ENCODE measurements around the gene ST6GAL1. TPM values are rescaled to one million over a fixed set of nuclear protein-coding genes. Genes with fewer than 3 reads are reported as not detected.

The ST6GAL1 gene
- total and polyA plus RNA-seq, 10 of the 15 experiments (the other 5 are each of a cell fraction or from before 2014, with no cell fraction given), result 74.2 to 248 (median 149) TPM

GRCh38 chr3:187066228-187066995 is 136.1 kb downstream of the ST6GAL1 start:
- Histone ChIP-seq H3K9me3 (replicated peaks; ENCODE audit: control insufficient read depth, insufficient read depth, low read length) (no peaks in the 10 kb centered on the region; the same call in 2 of the 3 replicates), H3K4me1 (ENCODE audit: control insufficient read depth, insufficient read depth, low read length) (peaks cover 41% of the 10 kb centered on the region), H3K9ac (ENCODE audit: control insufficient read depth, insufficient read depth, low read length) (peak overlapping the region; percentile 59), H3K4me3 (no peak overlapping the region), H4K20me1 (ENCODE audit: control insufficient read depth, insufficient read depth) (no peaks in the 10 kb centered on the region), H2AFZ (ENCODE audit: control insufficient read depth, low read depth, low read length) (no peak overlapping the region), H3K79me2 (ENCODE audit: control insufficient read depth, insufficient read depth, low read length) (peaks cover 28% of the 10 kb centered on the region), H3K4me2 (ENCODE audit: control insufficient read depth, insufficient read depth) (peak overlapping the region; percentile 78), H3K27ac (ENCODE audit: control insufficient read depth, insufficient read depth) (peak overlapping the region; percentile 82), H3K27me3 (replicated peaks in 1 of 2; ENCODE audit: control insufficient read depth in 2 of 2, insufficient read depth in 2 of 2, low read length in 1 of 2) (no peaks in the 10 kb centered on the region), H3K36me3 (ENCODE audit: control insufficient read depth in 2 of 2, insufficient read depth in 2 of 2, low read length in 1 of 2) (peaks cover 11 to 22% of the 10 kb centered on the region in 2 experiments)
- POLR2A ChIA-PET, result interaction anchor here (0.7 to 2.0 kb wide), 5 partner anchors 29 to 70 kb away, joined by 3 to 9 read pairs (median 5); no protein-coding TSS in a partner anchor
- WGBS (ENCODE audit: insufficient coverage, insufficient replicate concordance, low lambda C conversion rate, missing lambda C conversion rate), result 19% methylated on average over 7 of the region's 7 CpGs
- FAIRE-seq, result peak; percentile 87
- ATAC-seq, result peak; percentile 67
- no peak for DNase-seq (ENCODE audit: low read depth, low spot score)
- BruUV-seq (replicated peaks), result TSS peak; percentile 7
- in situ Hi-C loops (cut with MboI), result no loop called here
- SMC1A ChIA-PET (ENCODE audit: uncharacterized antibody, unreplicated experiment), result interaction anchor here (0.6 to 3.4 kb wide), 19 partner anchors 17 to 217 kb away, joined by 3 to 16 read pairs (median 5); partner anchors contain the start of gene RPL39L
- intact Hi-C loops (cut with micrococcal nuclease; ENCODE audit: unreplicated experiment), result loop anchor here (1.0 to 5.0 kb wide), 2 partner anchors 134 to 217 kb away; partner anchors contain the start of gene ST6GAL1
- RAD21 ChIA-PET (ENCODE audit: unreplicated experiment), result interaction anchor here (0.6 to 4.3 kb wide), 14 partner anchors 22 to 245 kb away, joined by 3 to 37 read pairs (median 6); partner anchors contain the start of gene ST6GAL1
- CTCF ChIA-PET, result interaction anchor here (0.7 to 3.7 kb wide), 17 partner anchors 8 to 217 kb away, joined by 3 to 22 read pairs (median 6); partner anchors contain the start of gene RPL39L
- TF ChIP-seq, protein P1, sequence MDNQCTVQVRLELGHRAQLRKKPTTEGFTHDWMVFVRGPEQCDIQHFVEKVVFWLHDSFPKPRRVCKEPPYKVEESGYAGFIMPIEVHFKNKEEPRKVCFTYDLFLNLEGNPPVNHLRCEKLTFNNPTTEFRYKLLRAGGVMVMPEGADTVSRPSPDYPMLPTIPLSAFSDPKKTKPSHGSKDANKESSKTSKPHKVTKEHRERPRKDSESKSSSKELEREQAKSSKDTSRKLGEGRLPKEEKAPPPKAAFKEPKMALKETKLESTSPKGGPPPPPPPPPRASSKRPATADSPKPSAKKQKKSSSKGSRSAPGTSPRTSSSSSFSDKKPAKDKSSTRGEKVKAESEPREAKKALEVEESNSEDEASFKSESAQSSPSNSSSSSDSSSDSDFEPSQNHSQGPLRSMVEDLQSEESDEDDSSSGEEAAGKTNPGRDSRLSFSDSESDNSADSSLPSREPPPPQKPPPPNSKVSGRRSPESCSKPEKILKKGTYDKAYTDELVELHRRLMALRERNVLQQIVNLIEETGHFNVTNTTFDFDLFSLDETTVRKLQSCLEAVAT (IDR thresholded peaks at IDR 0.05), result peak; percentile 28; the same call in 1 of the 2 replicates
- no peak for TF ChIP-seq NFYA (IDR thresholded peaks at IDR 0.05; ENCODE audit: borderline replicate concordance, low read depth, low read length)
- no peak for TF ChIP-seq ZNF687 (IDR thresholded peaks at IDR 0.05)
- no peak for TF ChIP-seq ZNF207 (IDR thresholded peaks at IDR 0.05; ENCODE audit: borderline replicate concordance)
- TF ChIP-seq NR2C1 (IDR thresholded peaks at IDR 0.05), result no peak
- TF ChIP-seq ETV6 (conservative IDR thresholded peaks at IDR 0.05 in 1 of 2, IDR thresholded peaks at IDR 0.05 in 1 of 2; ENCODE audit: borderline replicate concordance in 1 of 2, low read depth in 1 of 2), result peak in 1 of 2 experiments; percentile 52; a peak in 1 of 4 replicates
- no peak for TF ChIP-seq NKRF (conservative IDR thresholded peaks at IDR 0.05)
- no peak for TF ChIP-seq SP1 (IDR thresholded peaks at IDR 0.05; ENCODE audit: low read depth, low read length)
- no peak for TF ChIP-seq CHD1 (IDR thresholded peaks at IDR 0.05; ENCODE audit: low read depth, low read length)
- TF ChIP-seq RAD21 (IDR thresholded peaks at IDR 0.05; ENCODE audit: insufficient read depth, low read depth, low read length), result peak; percentile 71
- no peak for TF ChIP-seq TBL1XR1 (IDR thresholded peaks at IDR 0.05; ENCODE audit: low read depth, low read length)
- no peak for TF ChIP-seq YBX1 (IDR thresholded peaks at IDR 0.05)
- TF ChIP-seq RBBP5 (conservative IDR thresholded peaks at IDR 0.05), result no peak
- 0 out of 4 replicates have a peak, but pooled peaks of 1 of the 2 experiments have one; percentile 61 for TF ChIP-seq SRF (IDR thresholded peaks at IDR 0.05; ENCODE audit: low read depth in 2 of 2, low read length in 2 of 2)
- 0 out of 2 replicates have a peak, but pooled peaks have one; percentile 11 for TF ChIP-seq CREM (IDR thresholded peaks at IDR 0.05; ENCODE audit: low read depth)

Measured in GM12878 (cell line).